Measurements from ENCODE around the gene TGM4.

TGM4 gene

GRCh38 chr3:44883213-44883955 is 9.0 kb downstream of the TGM4 start:
- no peak for DNase-seq

GRCh38 chr3:44883999-44884431 is 9.6 kb downstream of the TGM4 start:
- no peak for DNase-seq

GRCh38 chr3:44885618-44886017 is 11.2 kb downstream of the TGM4 start:
- no peak for DNase-seq

GRCh38 chr3:44886561-44886960 is 12.2 kb downstream of the TGM4 start:
- no peak for DNase-seq

GRCh38 chr3:44887101-44887500 is 12.7 kb downstream of the TGM4 start:
- DNase-seq = no peak

- DNase-seq = no peak
Measured at GRCh38 chr3:44890258-44890657, 15.8 kb downstream of the TGM4 start.

- no peak for DNase-seq
Measured at GRCh38 chr3:44890852-44891251, 16.4 kb downstream of the TGM4 start.

- DNase-seq = no peak
Measured at GRCh38 chr3:44892689-44893088, 18.3 kb downstream of the TGM4 start.

- DNase-seq = no peak
Measured at GRCh38 chr3:44893097-44893496, 18.7 kb downstream of the TGM4 start.

- no peak for DNase-seq
Measured at GRCh38 chr3:44894485-44894884, 20.1 kb downstream of the TGM4 start.

- DNase-seq = no peak
Measured at GRCh38 chr3:44896440-44896839, 22.0 kb downstream of the TGM4 start.

- DNase-seq = no peak
Measured at GRCh38 chr3:44899683-44900367, 25.4 kb downstream of the TGM4 start.

GRCh38 chr3:44902628-44903027 is 28.2 kb downstream of the TGM4 start:
- DNase-seq = no peak

GRCh38 chr3:44903314-44903713 is 28.9 kb downstream of the TGM4 start:
- DNase-seq = no peak

GRCh38 chr3:44903751-44904150 is 29.3 kb downstream of the TGM4 start:
- no peak for DNase-seq

GRCh38 chr3:44905446-44906157 is 31.2 kb downstream of the TGM4 start:
- no peak for DNase-seq

GRCh38 chr3:44906997-44907396 is 32.6 kb downstream of the TGM4 start:
- no peak for DNase-seq

GRCh38 chr3:44907612-44908011 is 33.2 kb downstream of the TGM4 start:
- no peak for DNase-seq

- DNase-seq = no peak
Measured at GRCh38 chr3:44909063-44909462, 34.7 kb downstream of the TGM4 start.

- no peak for DNase-seq
Measured at GRCh38 chr3:44910693-44911092, 36.3 kb downstream of the TGM4 start.

GRCh38 chr3:44913868-44914468 is 39.6 kb downstream of the TGM4 start:
- DNase-seq = no peak

GRCh38 chr3:44914936-44915335 is 40.5 kb downstream of the TGM4 start:
- DNase-seq = no peak

- no peak for DNase-seq
Measured at GRCh38 chr3:44915702-44916438, 41.5 kb downstream of the TGM4 start.

All from NCI-H2171 (cell line).